ENCODE measurements around the gene BMERB1.
"Not testable (repeated sequence)": the region's sequence is repeated elsewhere in the genome, so short reads cannot be mapped to it uniquely, and the experiment has no call there.

Gene BMERB1

DNA sequence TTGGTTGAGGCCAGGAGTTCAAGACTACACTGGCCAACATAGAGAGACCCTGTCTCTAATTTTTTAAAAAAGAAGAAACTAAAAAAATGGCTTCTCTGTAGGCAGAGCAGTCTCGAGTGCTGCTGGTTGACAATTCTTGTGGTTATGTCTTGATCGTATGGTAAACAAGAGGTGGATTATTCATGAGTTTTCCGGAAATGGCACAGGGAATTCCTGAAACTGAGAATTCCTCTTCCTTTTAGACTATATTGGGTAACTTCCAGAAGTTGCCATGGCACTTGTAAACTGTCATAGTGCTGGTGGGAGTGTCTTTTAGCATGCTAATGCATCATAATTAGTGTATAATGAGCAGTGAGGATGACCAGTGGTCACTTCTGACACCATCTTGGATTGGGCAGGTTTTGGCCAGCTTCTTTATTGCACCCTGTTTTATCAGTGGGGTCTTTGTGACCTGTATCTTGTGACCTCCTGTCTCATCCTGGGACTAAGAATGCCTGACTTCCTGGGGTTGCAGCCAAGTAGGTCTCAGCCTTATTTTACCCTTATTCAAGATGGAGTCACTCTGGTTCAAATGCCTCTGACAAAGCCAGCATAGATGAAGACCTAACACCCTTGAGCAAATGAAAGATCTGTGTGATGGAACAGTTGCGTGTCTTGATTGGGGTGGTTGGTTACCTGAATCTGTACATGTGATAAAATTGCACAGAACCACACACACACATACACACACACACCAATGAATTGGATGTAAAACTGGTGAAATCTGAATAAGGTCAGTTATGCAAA, 30.2 kb downstream of the BMERB1 start:
- DNase-seq (ENCODE audit: low read depth), result no peak

DNA sequence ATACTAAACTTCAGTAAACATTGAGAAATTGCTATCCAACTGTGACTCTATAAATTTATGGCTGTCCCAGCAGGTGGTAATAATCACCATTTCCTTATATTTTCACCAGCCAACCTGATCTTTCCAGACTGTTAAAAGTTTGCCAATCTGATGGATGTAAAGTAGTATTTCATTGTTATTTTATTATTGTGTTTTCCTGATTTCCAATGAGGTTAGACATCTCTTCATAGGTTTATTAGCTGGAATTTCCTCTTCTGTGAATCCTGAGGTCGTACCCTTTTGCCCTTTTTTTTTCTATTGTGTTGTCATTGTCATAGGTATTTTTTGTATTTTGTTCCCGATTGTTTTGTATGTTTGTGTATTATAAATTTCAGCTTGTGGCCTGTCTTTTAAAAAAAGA, 31.7 kb downstream of the BMERB1 start:
- no peak for DNase-seq (ENCODE audit: low read depth)

DNA sequence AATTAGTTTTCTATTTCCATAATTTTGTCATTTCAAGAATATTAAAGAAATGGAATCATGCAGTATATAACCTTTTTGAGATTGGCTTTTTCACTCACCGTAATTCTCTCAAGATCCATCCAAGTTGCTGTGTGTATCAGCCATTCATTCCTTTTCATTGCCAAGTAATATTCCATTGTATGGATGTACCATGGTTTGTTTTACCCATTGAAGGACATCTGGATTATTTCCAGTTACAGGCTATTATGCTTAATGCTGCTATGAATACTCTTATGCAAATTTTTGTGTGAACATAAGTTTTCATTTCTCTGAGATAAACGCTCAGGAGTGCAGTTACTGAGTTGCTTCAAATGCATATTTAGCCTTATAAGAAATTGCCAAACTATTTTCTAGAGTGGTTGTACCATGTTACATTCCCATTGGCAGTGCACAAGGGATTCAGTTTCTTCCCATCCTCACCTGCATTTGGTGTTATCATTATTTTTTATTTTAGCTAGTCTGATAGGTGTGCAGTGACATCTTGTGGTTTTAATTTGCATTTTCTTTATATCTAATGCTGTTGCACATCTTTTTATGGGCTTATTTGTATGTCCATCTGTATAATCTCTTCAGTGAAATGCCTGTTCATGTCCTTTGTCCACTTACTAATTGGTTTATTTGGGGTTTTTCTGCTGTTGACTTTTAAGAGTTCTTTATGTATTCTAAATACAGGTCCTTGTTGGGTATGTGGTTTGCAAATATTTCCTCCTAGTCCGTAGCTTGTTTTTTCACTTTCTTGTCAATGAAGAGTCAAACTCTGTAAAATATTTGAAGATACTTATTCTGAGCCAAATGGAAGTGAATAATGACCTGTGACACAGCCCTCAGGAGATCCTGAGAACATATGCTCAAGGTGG, 32.7 kb downstream of the BMERB1 start:
- DNase-seq (ENCODE audit: low read depth), result no peak

DNA sequence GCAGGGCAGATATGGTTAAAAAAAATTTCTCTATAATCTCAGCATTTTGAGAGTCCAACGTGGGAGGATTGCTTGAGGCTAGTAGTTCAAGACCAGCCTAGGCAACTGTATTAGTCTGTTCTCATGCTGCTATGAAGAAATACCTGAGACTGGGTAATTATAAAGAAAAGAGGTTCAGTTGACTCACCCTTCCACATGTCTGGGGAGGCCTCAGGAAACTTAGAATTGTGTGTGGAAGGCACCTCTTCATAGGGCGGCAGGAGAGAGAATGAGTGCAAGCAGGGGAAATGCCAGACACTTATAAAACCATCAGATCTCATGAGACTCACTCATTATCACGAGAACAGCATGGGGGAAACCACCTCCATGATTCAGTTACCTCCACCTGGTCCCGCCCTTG, 42.6 kb downstream of the BMERB1 start:
- DNase-seq (ENCODE audit: low read depth), result not testable (repeated sequence)

DNA sequence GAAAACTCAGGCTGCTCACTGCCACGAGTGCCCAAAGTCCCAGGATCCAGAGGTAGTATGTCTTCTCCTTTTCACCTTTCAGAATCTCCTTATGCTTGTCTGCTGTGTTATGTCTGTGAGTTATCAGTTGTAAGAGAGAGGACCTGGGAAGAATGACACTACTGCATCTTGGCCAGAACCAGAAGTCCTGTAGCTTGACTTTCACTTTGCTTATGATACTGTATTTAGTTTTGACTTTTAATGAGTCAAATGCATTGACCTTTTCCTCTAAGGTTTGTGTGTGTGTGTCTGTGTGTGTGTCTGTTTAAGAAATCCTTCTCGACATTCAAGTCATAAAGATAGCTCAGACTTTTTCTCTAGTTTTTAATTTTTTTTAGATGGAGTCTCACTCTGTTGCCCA, 43.4 kb downstream of the BMERB1 start:
- DNase-seq (ENCODE audit: low read depth), result no peak

DNA sequence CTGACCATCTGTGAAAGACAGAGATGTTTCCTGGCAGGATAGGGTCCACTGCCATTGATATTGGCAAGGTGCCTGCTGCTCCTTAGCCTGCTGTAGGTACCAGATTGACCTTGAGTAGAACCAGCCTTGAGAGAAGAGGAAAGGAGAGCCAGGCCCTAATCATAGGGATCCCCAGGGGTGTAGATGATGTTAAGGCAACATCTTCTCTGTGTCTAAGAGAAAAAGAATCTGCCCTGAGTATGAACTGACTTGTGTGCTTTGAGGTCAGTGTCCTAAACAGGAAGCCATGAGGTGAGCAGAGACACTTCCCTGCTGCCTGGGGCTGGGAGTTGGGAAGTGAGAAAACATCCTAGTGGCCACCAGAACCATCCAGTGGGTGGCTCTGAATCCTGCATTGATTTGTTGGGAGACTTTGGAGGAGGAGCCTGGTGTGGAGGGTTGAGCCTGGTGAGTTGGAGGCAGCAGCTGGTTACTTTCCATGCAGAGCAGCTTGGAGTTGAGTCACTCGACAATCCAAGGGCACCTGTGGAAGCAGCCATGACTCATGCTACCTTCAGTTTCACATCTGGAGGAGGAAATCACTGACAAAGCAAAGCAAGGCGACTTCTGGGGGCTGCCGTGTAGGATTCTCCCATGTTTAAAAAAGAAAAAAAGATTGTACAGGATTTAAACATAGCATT, 47.8 kb downstream of the BMERB1 start:
- no peak for DNase-seq (ENCODE audit: low read depth)

DNA sequence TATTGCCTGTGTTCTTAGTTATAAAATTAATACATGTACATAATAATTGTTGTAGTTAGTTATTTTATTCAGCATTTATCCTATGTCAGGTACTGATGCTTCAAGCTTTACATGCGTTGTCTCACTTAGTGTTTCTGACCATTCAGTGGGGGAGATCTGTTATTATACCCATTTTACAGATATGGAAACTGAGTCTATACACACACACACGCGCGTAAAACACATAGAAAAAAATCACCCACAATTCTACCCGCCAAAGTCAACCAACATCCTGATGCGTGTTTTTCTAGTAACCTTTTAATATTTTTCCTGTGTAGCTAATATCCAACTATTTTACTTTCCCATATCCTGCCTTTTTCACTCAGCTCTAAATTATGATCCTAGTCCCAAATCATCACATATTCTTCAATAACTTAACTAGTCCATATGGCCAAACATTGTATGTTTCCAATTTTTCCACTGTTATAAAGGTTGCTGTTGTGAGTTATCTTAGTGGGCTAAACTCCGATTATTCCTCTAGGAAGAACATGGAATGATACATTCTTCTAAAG, 48.4 kb downstream of the BMERB1 start:
- DNase-seq (ENCODE audit: low read depth), result no peak

DNA sequence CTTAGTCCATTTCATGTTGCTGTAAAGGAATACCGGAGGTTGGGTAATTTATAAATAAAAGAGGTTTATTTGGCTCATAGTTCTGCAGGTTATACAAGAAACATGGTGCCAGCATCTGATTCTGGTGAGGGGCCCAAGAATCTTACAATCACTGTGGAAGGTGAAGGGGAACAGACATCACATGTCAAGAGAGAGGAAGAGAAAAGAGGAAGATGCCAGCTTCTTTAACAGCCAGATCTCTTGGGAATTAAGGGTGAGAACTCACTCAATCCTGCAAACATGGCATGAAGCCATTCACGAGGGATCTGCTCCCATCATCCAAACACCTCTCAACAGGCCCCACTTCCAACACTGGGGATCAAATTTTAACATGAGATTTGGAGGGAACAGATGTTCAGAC, 49.5 kb downstream of the BMERB1 start:
- no peak for DNase-seq (ENCODE audit: low read depth)

DNA sequence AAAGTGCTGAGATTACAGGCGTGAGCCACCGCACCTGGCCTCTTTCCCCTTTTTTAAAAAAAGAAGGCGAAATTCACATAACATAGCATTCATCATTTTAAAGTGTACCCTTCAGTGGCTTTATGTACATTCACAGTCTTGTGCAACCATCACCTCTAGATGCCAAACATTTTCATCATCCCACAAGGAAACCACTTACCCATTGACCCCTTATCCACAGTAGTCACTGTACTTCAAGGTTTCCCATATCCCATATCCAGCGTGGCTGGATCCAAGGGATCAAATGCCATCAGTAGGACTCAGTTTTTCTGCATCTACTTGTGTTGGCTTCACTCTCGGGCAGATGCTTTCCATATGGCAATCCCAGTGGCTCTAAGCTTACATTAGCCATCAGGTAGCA, 50.3 kb downstream of the BMERB1 start:
- DNase-seq (ENCODE audit: low read depth), result no peak

DNA sequence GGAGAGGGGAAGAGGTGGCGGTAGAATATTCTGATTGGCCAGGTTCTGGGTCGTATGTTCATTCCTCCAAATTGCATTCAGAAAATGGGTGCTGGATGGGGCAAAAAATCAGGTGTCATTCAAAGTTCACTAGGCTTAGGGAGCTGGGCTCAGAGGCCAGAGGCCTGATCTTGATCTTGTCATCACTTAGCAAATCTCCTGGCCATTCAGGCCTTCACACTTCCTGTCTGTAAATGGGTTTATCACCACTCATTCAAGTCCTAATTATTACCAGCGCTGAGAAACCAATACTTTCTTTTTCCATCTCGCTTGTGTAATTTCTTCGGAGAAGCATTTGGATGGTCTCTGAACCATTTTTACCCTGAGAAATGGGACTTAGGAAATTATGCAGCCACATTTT, 50.8 kb downstream of the BMERB1 start:
- DNase-seq (ENCODE audit: low read depth), result no peak

DNA sequence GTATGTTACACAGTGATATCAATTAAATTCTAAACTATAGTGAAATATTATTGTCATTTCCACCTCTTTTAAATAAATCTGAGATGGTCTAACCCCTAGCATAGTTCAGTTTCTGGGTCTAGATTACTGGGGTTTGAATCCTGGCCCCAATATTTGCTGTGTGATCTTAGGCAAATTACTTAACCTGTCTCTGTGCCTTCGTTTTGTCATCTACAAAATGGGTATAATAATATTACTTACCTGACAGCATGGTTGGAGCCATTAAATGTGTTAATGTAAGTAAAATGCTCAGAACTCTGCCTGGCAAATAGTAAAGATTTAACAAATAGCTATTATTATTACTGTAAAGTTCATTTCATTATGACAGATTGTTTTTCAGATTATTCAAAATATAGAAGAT, 52.3 kb downstream of the BMERB1 start:
- DNase-seq (ENCODE audit: low read depth), result no peak

DNA sequence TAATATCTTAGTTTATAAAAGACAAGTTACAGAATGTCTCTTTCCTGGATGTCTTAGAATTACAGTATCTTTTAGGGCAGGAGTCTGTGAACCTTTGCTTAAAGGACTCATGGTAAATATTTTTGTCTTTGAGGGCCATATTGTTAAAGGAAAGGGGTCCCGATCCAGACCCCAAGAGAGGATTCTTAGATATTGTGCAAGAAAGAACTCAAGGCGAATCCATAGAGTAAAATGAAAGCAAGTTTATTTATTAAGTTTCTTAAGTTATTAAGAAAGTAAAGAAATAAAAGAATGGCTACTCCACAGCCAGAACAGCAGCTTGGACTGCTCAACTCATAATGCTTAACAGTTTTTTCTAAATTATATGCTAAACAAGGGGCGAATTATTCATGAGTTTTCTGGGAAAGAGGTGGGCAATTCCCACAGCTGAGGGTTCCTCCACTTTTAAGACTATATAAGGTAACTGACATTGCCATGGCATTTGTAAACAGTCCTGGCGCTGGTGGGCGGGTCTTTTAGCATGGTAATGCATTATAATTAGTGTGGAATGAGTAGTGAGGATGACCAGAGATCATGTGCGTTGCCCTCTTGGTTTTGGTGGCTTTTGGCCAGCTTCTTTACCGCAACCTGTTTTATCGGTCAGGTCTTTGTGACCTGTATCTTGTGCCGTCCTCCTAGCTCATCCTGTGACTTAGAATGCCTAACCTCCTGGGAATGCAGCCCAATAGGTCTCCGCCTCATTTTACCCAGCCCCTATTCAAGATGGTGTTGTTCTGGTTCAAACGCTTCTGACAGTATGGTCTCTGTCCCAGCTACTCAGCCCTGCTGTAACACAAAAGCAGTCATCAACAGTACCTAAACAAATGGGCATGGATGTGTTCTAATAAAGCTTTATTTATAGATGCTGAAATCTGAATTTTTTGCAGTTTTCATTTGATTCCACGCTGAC, 53.2 kb downstream of the BMERB1 start:
- DNase-seq (ENCODE audit: low read depth), result no peak

DNA sequence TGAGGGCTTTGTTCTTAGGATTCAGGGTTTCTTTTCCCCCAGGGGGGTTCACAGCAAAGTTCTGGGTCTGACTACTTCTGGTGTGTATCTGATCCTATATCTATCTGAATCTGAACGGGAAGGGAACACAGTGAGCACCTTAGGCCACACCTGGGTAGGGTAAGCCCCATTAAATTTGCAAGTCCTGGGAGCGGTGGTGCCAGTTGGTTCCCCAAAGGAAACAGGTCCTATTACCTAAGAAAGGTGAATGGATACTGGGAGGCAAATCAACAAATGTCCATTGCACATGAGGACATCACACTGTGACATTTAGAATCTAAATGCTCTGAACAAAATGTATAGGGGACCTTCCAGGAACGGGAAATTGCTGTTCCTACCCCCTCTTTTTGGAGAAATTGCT, 54.6 kb downstream of the BMERB1 start:
- no peak for DNase-seq (ENCODE audit: low read depth)

DNA sequence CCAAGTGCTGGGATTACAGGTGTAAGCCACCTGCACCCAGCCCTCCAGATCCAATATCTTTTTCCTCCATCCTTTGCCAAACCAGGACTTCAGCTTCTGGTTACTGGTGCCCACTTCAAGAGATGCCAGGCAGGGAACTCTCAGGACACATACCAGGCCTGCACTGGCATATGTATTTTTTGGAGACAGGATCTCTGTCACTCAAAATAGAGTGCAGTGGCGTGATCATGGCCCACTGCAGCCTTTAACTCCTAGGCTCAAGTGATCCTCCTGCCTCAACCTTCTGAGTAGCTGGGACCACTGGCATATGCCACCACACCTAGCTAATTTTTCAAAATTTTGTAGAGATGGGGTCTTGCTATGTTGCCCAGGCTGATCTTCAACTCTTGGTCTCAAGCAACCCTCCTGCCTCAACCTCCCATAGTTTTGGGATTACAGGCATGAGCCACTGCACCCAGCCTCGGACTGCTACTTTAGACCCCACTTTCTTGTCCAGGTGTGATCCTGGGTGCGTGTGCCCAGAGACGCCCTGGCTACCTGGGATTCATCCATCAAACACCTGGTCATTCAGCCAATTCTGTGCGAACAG, 55.8 kb downstream of the BMERB1 start:
- DNase-seq (ENCODE audit: low read depth), result no peak

DNA sequence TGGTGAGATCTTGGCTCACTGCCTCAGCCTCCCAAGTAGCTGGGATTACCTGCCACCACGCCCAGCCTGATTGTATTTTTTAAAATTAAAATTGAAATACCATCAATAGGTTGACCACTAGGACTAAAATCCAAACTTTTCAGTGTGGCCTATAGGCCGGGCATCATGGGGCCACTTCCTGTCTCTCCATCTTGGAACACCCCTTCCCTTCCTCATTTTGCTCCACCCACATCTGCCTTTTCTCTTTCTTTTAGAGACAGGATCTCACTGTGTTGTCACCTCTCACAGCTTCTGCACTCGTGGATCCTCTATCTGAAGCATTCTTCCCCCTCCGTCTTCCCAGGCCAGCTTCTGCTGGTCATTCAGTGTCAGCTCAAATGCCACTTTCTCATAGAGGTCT, 57.0 kb downstream of the BMERB1 start:
- no peak for DNase-seq (ENCODE audit: low read depth)

DNA sequence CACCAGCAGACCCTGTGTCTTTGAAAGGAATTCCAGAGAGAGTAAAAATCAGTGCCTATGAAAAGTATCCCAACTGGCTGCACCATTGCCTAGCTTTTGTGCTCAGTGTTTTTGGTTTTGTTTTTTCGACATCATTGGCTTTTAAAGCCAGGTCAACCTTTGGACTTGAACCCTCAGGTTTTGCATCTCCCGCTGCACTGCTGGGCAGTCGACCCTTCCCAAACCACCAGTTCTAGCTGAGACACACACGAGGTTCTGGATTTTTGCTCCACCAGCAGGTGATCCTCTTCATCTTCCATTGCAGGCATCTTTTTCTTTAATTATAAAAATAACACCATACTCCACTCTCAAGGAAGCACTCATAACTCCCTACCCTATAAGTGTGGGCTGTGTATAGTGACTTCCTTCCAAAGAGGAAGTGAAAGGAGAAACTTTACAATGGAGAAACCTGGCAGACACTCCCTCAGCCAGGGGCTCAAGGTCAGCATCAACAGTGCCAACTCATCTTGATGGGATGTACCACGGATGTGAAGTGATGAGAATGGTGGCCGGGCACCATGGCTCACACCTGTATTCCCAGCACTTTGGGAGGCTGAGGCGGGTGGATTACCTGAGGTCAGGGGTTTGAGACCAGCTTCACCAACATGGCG, 57.8 kb downstream of the BMERB1 start:
- DNase-seq (ENCODE audit: low read depth), result no peak

DNA sequence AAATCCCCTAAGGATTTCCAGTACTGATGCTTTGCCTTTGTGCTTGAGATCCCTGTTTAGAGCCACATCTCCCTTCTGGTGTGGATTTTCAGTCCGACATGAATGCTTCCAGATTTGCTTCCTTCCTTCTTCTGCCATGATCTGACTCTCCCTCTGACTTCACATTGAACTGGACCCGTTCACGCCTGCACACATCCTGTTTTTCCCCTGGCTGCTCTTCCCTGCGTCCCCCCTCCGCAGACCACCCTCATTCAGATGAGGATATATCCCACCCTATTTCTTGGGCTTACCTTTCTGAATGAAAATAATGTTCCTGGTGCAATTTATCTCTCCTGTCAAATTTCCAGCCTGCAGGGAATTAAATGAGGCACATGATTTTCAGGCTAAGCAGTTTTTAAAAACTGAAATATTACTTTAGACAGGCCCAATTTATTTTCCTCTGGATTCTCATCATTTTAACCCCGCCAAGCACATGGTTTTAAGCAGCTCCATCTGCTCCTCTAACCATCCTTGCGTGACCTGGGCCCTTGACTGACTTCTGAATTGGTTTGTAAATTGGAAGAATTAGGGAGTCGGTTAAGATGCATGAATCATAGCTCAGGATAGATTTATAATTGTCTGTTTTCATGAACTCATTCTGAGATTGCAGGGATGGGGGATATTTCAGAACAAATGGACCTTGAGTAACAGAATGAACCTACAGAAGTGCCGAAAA, 59.2 kb downstream of the BMERB1 start:
- DNase-seq (ENCODE audit: low read depth), result no peak

DNA sequence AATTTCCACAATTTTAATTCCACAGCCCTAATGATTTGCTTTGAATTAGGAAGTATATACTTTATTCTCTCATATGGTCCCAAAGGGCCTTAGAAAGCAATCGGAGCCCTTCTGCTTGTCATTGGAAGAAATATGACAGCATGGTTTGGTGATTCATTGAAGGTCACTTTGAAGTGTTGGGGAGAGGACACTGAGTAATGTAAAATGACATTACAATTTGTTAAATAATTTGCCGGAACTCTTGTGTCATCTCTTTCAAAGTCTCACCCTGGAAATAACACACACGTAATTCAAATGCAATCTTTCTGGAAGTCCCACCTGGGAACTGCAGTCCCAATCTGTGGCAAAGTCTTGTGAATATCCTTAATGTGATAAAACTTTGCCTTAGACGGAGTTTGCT, 59.8 kb downstream of the BMERB1 start:
- DNase-seq (ENCODE audit: low read depth), result no peak

DNA sequence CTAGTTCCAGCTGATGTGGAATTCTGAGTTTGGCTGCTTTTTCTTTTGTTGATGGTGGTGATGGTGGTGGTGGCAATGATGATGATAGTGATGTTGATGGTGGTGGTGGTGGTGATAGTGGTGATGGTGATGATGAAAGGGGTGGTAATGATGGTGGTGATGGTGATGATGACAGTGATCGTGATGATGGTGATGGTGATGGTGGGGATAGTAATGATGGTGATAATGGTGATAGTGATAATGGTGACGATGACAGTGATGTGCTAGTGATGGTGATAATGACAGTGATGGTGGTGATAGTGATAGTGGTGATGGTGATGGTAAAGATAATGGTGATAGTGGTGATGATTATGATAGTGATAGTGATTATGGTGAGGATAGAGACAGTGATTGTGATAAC, 61.5 kb downstream of the BMERB1 start:
- no peak for DNase-seq (ENCODE audit: low read depth)

All from activated T-helper 1 cell treated with Interleukin-2 at 50 U/mL for 16 hours (primary cell).